ENCODE data around the gene TLR9.

Gene TLR9

DNA sequence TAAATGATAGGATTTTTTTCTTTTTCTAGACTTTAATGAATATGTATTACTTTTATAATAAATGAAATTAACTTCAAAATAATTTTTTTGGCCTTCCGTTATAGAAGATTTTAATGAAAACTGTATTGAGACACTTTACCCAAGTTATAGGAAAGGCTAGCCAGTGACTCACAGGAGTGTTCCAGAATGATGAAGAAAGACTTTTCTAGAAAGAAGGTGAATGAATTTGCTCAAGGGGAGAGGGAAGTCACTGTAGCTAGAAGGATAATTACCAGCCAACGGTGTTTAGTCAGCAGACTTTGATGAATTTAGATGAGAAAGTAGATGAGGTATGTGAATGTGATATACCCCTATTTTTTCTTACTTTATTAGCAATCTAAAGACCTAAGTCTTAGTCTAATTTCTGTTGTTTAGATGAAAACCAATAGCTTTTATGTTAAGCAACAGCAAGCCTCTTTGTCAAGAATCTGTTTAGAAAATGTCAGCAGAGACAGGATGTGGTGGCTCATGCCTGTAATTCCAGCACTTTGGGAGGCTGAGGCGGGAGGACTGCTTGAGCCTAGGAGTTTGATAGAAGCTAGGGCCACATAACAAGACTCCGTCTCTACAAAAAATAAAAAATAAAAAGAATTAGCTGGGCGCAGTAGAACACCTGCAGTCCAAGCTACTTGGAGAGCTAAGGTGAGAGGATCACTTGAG lies 24.3 kb downstream of the TLR9 start:
- no peak overlapping the region for H3K27ac ChIP-seq (ENCODE audit: low read depth, low read length)
- no peaks in the 10 kb centered on the region for H3K9me3 ChIP-seq (ENCODE audit: control insufficient read depth, insufficient read depth, low read length)
- no peak overlapping the region for H3K4me3 ChIP-seq (ENCODE audit: low read depth, low read length)
- H3K4me1 ChIP-seq (ENCODE audit: control insufficient read depth, insufficient read depth, low read length), result peaks cover 10% of the 10 kb centered on the region
- H3K36me3 ChIP-seq (ENCODE audit: control insufficient read depth, insufficient read depth, low read length), result peaks cover 70% of the 10 kb centered on the region
- no peak overlapping the region for H3K9ac ChIP-seq (ENCODE audit: low read depth, low read length)
- H3K27me3 ChIP-seq (ENCODE audit: control insufficient read depth, insufficient read depth, low read length), result no peaks in the 10 kb centered on the region

DNA sequence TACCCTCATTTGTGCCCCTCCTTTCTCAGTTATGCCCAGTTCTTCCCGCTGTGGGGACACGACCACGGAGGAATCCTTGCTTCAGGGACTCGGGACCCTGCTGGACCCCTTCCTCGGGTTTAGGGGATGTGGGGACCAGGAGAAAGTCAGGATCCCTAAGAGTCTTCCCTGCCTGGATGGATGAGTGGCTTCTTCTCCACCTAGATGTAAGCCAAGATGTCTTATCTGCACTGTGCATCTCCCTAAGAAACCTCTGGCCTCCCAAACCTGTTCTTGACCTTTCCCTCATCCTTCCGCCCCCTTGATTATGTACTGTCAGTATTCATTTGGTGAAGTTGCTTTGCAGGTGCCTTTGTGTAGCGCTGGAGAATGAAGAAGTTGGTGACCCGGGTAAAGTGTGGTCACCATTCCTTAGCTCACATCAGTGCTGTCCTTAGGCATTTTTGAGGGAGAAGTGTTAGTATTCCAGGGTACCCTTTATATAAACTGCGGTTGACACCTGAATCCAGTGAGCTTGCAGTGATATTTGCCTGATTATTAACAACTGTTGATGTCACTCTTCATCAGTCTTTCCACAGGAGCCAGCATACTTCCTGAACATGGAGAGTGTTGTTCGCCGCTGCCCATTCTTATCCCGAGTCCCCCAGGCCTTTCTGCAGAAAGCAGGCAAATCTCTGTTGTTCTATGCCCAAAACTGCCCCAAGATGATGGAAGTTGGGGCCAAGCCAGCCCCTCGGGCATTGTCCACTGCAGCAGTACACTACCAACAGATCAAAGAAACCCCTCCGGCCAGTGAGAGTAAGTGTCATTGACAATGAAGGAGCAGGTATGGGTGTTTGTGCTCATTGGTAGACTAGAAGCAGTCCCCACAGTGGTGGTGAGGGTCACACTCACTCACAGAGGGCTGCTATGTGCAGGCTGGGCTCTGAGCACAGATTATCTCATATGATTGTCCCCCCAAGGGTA lies 26.5 kb downstream of the TLR9 start:
- H3K4me3 ChIP-seq (ENCODE audit: low read depth, low read length), result peak overlapping the region; percentile 81
- no peaks in the 10 kb centered on the region for H3K27me3 ChIP-seq (ENCODE audit: control insufficient read depth, insufficient read depth, low read length)
- H3K27ac ChIP-seq (ENCODE audit: low read depth, low read length), result no peak overlapping the region
- H3K9me3 ChIP-seq (ENCODE audit: control insufficient read depth, insufficient read depth, low read length), result no peaks in the 10 kb centered on the region
- H3K9ac ChIP-seq (ENCODE audit: low read depth, low read length), result peak overlapping the region; percentile 38
- H3K4me1 ChIP-seq (ENCODE audit: control insufficient read depth, insufficient read depth, low read length), result peaks cover 10% of the 10 kb centered on the region
- peaks cover 48% of the 10 kb centered on the region for H3K36me3 ChIP-seq (ENCODE audit: control insufficient read depth, insufficient read depth, low read length)

DNA sequence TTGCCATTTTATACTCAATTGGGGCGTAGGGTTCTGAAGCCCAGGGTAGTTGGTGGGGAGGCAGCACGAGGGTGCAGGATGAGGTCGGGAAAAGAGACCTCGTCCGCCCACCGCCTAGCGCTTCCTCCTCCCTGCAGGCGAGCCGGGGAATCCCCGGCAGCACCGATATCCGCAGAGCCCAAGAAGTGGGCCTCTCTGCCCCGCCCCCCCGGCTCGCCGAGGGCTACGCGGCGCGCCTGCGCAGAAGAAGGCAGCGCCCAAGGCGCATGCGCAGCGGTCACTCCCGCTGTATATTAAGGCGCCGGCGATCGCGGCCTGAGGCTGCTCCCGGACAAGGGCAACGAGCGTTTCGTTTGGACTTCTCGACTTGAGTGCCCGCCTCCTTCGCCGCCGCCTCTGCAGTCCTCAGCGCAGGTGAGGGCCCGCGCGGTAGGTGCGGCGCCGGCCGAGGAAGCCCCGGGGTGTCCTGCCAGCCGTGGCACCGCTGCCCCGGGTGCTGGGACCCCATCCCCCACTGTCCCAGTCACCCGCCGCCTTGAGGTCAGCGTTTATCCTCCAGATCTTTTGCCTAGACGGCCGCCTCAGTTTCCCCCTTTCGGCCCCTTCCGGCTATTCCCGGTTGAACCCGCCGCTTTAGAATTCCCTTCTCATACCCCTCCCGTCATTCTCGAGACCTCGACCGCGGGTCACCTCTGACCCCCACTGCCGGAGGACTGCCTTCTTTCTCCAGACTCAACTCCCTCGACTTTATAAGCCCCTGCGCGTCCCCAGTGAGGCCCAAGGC lies 27.4 kb downstream of the TLR9 start, which contains the start of gene ALAS1:
Gene ALAS1 (plus strand): TSS at position 319 of the 784 bp plus-strand sequence. CDS start 1,082 bp downstream, outside the sequence.
- no peaks in the 10 kb centered on the region for H3K9me3 ChIP-seq (ENCODE audit: control insufficient read depth, insufficient read depth, low read length)
- peak within 1 kb of the TSS; percentile 77 for H3K27ac ChIP-seq (ENCODE audit: low read depth, low read length)
- peak within 1 kb of the TSS; percentile 38 for H3K9ac ChIP-seq (ENCODE audit: low read depth, low read length)
- peak within 1 kb of the TSS; percentile 81 for H3K4me3 ChIP-seq (ENCODE audit: low read depth, low read length)
- peaks cover 39% of the 10 kb centered on the region for H3K36me3 ChIP-seq (ENCODE audit: control insufficient read depth, insufficient read depth, low read length)
- no peaks in the 10 kb centered on the region for H3K27me3 ChIP-seq (ENCODE audit: control insufficient read depth, insufficient read depth, low read length)
- H3K4me1 ChIP-seq (ENCODE audit: control insufficient read depth, insufficient read depth, low read length), result peaks cover 10% of the 10 kb centered on the region

DNA sequence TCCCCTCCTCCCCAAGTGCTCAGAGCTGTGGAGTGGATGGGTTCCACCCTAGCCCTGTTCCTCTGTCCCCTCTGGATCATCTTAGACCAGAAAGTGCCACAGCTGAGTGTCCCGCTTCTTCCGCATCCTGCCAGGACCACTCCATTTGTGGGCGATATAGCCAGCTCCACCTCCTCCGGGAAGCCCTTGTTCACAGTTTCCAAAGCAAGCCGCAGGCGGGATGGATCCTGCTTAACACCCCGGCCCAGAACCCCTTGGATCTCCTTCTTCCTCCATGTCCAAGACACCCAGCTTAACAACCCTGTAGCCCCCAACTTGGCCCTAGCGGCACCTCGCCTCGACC lies 28.0 kb downstream of the TLR9 start:
- Histone ChIP-seq H3K9ac (ENCODE audit: low read depth, low read length) (0 out of 2 replicates have a peak overlapping the region, but pooled peaks have one; percentile 26), H3K4me1 (ENCODE audit: control insufficient read depth, insufficient read depth, low read length) (peaks cover 10% of the 10 kb centered on the region), H3K4me3 (ENCODE audit: low read depth, low read length) (peak overlapping the region; percentile 81; the same call in 1 of the 2 replicates), H3K27ac (ENCODE audit: low read depth, low read length) (peak overlapping the region; percentile 16), H3K9me3 (ENCODE audit: control insufficient read depth, insufficient read depth, low read length) (no peaks in the 10 kb centered on the region), H3K27me3 (ENCODE audit: control insufficient read depth, insufficient read depth, low read length) (no peaks in the 10 kb centered on the region), H3K36me3 (ENCODE audit: control insufficient read depth, insufficient read depth, low read length) (peaks cover 34% of the 10 kb centered on the region)

DNA sequence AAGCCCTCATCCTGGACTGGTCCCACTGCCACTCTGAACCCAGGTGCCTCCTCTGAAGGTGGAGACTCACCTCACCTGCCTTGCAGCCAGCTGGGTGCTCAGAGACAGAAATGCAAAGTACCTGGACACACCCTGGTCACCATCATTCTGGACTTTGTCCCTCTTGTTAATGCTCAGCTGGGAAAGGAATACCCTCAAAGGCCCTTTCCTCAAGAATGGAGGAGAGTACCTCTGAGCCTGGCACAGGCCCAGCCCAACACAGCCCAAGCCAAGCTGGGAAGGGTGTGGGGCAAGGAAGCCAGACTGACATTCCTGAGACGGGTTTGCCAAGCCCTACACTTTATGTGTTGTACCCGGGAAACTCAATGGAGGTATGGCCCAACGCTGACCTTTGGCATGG lies 28.5 kb downstream of the TLR9 start:
- Histone ChIP-seq H3K36me3 (ENCODE audit: control insufficient read depth, insufficient read depth, low read length) (peaks cover 30% of the 10 kb centered on the region), H3K9ac (ENCODE audit: low read depth, low read length) (no peak overlapping the region), H3K9me3 (ENCODE audit: control insufficient read depth, insufficient read depth, low read length) (no peaks in the 10 kb centered on the region), H3K4me3 (ENCODE audit: low read depth, low read length) (no peak overlapping the region), H3K27me3 (ENCODE audit: control insufficient read depth, insufficient read depth, low read length) (no peaks in the 10 kb centered on the region), H3K4me1 (ENCODE audit: control insufficient read depth, insufficient read depth, low read length) (peaks cover 10% of the 10 kb centered on the region), H3K27ac (ENCODE audit: low read depth, low read length) (no peak overlapping the region)

DNA sequence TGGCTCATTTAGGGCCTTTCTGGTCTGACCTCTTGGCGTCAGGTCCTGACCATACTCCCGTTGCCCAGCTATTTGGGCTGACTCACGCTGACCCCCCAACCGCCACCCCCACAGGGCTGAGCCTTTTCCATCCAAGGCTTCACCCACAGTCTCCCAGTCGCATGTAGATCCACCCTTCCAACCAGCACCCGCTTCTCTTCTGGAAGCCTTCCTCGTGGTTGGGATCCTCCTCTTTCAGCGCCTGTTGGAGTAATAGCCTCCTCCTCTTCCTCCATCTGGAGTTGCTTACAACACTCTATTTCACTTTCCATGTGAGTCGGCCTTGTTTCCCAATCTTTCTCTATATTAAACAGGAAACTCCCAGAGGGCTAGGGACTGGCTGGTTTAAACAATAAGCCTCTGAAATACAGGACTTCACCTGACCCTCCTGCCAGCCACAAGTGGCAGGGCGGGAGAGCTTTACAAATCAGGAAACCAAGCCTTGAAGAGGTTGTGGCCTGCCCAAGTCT lies 29.6 kb downstream of the TLR9 start:
- Histone ChIP-seq H3K9ac (ENCODE audit: low read depth, low read length) (no peak overlapping the region), H3K4me3 (ENCODE audit: low read depth, low read length) (no peak overlapping the region), H3K27ac (ENCODE audit: low read depth, low read length) (no peak overlapping the region), H3K36me3 (ENCODE audit: control insufficient read depth, insufficient read depth, low read length) (peaks cover 19% of the 10 kb centered on the region), H3K4me1 (ENCODE audit: control insufficient read depth, insufficient read depth, low read length) (peaks cover 10% of the 10 kb centered on the region), H3K9me3 (ENCODE audit: control insufficient read depth, insufficient read depth, low read length) (no peaks in the 10 kb centered on the region), H3K27me3 (ENCODE audit: control insufficient read depth, insufficient read depth, low read length) (no peaks in the 10 kb centered on the region)

DNA sequence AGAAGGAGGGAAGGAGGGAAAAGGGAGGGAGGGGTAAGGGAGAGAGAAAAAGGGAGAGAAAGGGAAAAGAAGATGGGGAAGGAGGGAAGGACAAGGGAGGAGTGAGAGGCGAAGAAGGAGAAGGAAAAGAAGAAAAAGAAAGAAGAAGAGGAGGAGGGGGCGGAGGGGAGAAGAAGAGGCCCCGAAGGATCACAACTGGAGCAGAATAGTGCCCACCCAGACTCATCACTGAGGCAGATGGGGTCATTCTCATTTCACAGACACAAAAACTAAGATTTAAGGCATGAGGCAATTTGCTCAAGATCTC lies 30.2 kb downstream of the TLR9 start:
- Histone ChIP-seq H3K9me3 (ENCODE audit: control insufficient read depth, insufficient read depth, low read length) (no peaks in the 10 kb centered on the region), H3K9ac (ENCODE audit: low read depth, low read length) (no peak overlapping the region), H3K36me3 (ENCODE audit: control insufficient read depth, insufficient read depth, low read length) (peaks cover 13% of the 10 kb centered on the region), H3K4me3 (ENCODE audit: low read depth, low read length) (no peak overlapping the region), H3K27ac (ENCODE audit: low read depth, low read length) (no peak overlapping the region), H3K4me1 (ENCODE audit: control insufficient read depth, insufficient read depth, low read length) (peaks cover 10% of the 10 kb centered on the region), H3K27me3 (ENCODE audit: control insufficient read depth, insufficient read depth, low read length) (no peaks in the 10 kb centered on the region)

DNA sequence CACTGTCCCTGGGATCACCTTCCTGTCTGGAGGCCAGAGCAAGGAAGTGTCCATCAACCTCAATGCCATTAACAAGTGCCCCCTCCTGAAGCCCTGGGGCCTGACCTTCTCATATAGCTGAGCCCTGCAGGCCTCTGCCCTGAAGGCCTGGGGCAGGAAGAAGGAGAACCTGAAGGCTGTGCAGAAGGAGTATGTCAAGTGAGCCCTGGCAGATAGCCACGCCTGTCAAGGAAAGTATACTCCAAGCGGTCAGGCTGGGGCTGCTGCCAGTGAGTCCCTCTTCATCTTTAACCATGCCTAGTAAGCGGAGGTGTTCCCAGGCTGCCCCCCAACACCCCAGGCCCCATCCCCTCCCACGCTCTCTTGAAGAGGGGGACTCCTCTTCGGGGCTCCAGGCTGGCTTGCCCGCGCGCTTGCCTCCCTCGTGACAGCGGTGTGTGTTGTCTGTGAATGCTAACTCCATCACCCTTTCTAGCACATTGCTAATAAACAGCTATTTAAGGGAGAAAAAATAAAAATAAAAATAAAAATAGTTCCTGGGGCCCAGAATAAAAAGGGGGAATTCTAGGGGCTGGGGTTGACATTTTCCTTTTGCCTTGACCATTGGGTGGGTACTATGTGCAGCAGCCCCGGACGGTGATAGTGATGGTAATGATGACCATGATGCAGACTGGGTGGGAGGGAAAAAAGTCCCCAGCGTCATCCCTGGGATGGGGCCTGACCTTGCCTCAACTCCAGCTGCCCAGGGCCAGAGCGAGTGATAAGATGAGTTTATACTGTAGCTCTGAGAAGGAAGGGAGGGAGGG lies 30.8 kb downstream of the TLR9 start:
- Histone ChIP-seq H3K4me3 (ENCODE audit: low read depth, low read length) (no peak overlapping the region), H3K27me3 (ENCODE audit: control insufficient read depth, insufficient read depth, low read length) (no peaks in the 10 kb centered on the region), H3K27ac (ENCODE audit: low read depth, low read length) (no peak overlapping the region)

DNA sequence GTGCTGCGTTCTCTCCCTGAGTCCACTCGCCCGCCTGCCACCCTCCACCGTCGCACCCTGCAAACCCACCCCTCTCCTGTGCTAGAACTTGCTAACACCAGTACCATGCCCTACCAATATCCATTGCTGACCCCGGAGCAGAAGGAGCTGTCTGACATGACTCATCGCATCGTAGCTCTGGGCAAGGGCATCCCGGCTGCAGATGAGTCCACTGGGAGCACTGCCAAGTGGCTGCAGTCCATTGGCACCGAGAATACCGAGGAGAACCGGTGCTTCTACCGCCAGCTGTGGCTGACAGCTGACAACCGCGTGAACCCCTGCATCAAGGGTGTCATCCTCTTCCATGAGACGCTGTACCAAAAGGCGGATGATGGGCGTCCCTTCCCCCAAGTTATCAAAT lies 32.4 kb downstream of the TLR9 start:
- H3K27ac ChIP-seq (ENCODE audit: low read depth, low read length), result no peak overlapping the region
- peaks cover 6% of the 10 kb centered on the region for H3K4me1 ChIP-seq (ENCODE audit: control insufficient read depth, insufficient read depth, low read length)

More for the DNA sequence above, 30.8 kb downstream of the TLR9 start:
- Histone ChIP-seq H3K9ac (ENCODE audit: low read depth, low read length) (no peak overlapping the region), H3K36me3 (ENCODE audit: control insufficient read depth, insufficient read depth, low read length) (peaks cover 7% of the 10 kb centered on the region), H3K9me3 (ENCODE audit: control insufficient read depth, insufficient read depth, low read length) (no peaks in the 10 kb centered on the region), H3K4me1 (ENCODE audit: control insufficient read depth, insufficient read depth, low read length) (peaks cover 10% of the 10 kb centered on the region)

DNA sequence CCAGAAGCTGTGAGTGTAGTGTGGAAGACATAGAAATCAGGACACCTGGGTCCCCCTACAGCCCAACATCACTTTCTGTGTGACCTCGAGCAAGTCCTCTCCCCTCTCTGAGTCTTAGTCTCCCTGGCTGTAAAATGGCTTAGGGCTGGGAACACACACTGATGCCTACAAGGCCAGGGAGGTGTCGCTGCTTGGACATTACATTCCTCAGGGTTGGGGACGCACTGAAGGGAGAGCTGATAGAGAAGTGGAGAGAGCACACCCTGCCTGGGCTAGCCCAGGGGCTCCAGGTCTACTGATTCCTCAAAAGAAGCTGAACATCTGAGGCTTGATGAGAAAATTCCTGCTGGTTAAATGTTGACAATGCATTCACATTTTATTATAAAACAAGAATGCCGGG lies 33.8 kb downstream of the TLR9 start:
- Histone ChIP-seq H3K27me3 (ENCODE audit: control insufficient read depth, insufficient read depth, low read length) (no peaks in the 10 kb centered on the region), H3K36me3 (ENCODE audit: control insufficient read depth, insufficient read depth, low read length) (no peaks in the 10 kb centered on the region), H3K27ac (ENCODE audit: low read depth, low read length) (no peak overlapping the region), H3K4me1 (ENCODE audit: control insufficient read depth, insufficient read depth, low read length) (no peaks in the 10 kb centered on the region), H3K9ac (ENCODE audit: low read depth, low read length) (no peak overlapping the region), H3K4me3 (ENCODE audit: low read depth, low read length) (no peak overlapping the region), H3K9me3 (ENCODE audit: control insufficient read depth, insufficient read depth, low read length) (no peaks in the 10 kb centered on the region)

More for the DNA sequence above, 32.4 kb downstream of the TLR9 start:
- Histone ChIP-seq H3K9ac (ENCODE audit: low read depth, low read length) (no peak overlapping the region), H3K36me3 (ENCODE audit: control insufficient read depth, insufficient read depth, low read length) (no peaks in the 10 kb centered on the region), H3K4me3 (ENCODE audit: low read depth, low read length) (no peak overlapping the region), H3K27me3 (ENCODE audit: control insufficient read depth, insufficient read depth, low read length) (no peaks in the 10 kb centered on the region), H3K9me3 (ENCODE audit: control insufficient read depth, insufficient read depth, low read length) (no peaks in the 10 kb centered on the region)
